NB4 (cell line): ENCODE results near the gene ZNF423.

Experiments
- MYC ChIP-seq: IDR thresholded peaks from 2 replicates; pipeline ENCODE4 v1.6.1; 2011; ENCODE audit warnings: low read depth, low read length
- TF ChIP-seq, protein P1 (sequence below): IDR thresholded peaks from one replicate; pipeline ENCODE4 v1.5.1; 2012; ENCODE audit warnings: low read depth, low read length
- TF ChIP-seq, protein P2 (sequence below): IDR thresholded peaks from 2 replicates; pipeline ENCODE4 v1.6.1; 2011; ENCODE audit warnings: low read depth, low read length

DNA sequence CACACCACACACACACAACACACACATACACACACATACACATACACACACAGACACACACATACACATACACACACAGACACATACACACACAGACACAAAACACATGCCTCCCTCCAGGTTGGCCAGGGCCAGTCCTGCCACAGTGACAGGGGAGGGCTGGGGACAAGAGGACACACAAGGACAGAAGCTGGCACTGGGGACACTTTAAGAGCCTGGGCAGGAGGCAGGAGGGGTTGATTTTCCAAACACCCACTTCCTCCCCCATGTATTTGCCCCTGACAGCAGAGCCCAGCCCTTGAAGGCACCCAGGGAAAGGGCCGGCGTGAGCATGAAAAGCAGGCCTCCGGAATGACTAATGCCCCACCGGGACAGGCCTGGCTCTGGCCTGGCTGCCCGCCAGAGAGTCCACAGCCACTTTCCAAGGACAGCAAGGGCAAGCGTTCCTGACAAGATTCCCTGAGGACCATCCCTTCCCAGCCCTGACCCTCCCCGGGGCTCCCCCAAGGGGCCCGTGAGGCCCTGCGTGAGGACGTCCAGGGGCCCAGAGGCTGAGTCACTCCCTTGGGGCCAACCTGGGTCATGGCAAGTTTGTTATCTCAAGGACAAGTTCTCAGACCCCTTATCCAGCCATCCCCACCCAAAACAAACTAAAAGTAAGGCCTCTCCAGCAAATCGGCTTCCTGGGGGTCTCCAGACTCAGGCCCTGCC is 235.6 kb downstream of the ZNF423 start:
- TF ChIP-seq, protein P1, sequence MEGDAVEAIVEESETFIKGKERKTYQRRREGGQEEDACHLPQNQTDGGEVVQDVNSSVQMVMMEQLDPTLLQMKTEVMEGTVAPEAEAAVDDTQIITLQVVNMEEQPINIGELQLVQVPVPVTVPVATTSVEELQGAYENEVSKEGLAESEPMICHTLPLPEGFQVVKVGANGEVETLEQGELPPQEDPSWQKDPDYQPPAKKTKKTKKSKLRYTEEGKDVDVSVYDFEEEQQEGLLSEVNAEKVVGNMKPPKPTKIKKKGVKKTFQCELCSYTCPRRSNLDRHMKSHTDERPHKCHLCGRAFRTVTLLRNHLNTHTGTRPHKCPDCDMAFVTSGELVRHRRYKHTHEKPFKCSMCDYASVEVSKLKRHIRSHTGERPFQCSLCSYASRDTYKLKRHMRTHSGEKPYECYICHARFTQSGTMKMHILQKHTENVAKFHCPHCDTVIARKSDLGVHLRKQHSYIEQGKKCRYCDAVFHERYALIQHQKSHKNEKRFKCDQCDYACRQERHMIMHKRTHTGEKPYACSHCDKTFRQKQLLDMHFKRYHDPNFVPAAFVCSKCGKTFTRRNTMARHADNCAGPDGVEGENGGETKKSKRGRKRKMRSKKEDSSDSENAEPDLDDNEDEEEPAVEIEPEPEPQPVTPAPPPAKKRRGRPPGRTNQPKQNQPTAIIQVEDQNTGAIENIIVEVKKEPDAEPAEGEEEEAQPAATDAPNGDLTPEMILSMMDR = no peak
- TF ChIP-seq, protein P2, sequence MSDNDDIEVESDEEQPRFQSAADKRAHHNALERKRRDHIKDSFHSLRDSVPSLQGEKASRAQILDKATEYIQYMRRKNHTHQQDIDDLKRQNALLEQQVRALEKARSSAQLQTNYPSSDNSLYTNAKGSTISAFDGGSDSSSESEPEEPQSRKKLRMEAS = no peak
- no peak for TF ChIP-seq MYC
